Spleen (tissue), 7 donors: ENCODE measurements around the gene WNT7A.

Source experiments
- POLR2AphosphoS5 ChIP-seq, 3 donors: sonication (generic); formaldehyde crosslinking; IDR thresholded peaks; one replicate each; pipeline ENCODE4 v1.5.1; 2017; ENCODE audit warnings: antibody characterized with exemption in 3 of 3
- TF ChIP-seq, protein P1 (sequence below), 11 experiments: fragments of 200-600 bp in 7 of 11; fragments of 450-650 bp in 4 of 11; sonication (generic) in 4 of 11; IDR thresholded peaks in 8 of 11; conservative IDR thresholded peaks in 3 of 11; 1 replicate in 7 of 11; 2 replicates in 4 of 11; pipeline versions ENCODE4 v1.4.0 to v1.8.0; 2016 to 2021; ENCODE audit warnings: antibody characterized with exemption in 11 of 11, inconsistent platforms in 4 of 11, mild to moderate bottlenecking in 1 of 11
- donor health status: DM: no; HTN: no; CAD: no; lungs with moderate emphysema.
- donor health status: DM: no; HTN: no; CAD: no.
- donor health status: DM: no; HTN: no; CAD: no.

DNA sequence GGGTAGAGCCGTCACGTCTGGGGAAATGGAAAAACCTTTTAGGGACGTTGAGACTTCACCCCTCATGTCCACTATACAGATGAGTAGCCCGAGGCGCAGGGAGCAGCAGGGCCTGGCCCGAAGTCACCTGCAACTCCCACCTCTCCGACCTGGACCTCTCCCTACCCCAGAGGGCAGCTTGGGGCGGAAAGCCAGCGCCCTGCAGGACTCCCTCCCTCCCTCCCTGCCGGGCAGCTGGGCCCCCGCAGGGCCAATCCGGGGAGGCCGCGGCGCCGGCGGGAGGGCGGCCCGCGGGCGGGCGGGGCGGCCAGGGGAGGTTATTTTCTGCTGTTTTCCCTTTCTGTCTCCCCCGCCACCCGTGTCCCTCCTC lies 2.0 kb downstream of the WNT7A start:
- TF ChIP-seq, protein P1, sequence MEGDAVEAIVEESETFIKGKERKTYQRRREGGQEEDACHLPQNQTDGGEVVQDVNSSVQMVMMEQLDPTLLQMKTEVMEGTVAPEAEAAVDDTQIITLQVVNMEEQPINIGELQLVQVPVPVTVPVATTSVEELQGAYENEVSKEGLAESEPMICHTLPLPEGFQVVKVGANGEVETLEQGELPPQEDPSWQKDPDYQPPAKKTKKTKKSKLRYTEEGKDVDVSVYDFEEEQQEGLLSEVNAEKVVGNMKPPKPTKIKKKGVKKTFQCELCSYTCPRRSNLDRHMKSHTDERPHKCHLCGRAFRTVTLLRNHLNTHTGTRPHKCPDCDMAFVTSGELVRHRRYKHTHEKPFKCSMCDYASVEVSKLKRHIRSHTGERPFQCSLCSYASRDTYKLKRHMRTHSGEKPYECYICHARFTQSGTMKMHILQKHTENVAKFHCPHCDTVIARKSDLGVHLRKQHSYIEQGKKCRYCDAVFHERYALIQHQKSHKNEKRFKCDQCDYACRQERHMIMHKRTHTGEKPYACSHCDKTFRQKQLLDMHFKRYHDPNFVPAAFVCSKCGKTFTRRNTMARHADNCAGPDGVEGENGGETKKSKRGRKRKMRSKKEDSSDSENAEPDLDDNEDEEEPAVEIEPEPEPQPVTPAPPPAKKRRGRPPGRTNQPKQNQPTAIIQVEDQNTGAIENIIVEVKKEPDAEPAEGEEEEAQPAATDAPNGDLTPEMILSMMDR (IDR thresholded peaks at IDR 0.05 in 8 of 11, conservative IDR thresholded peaks at IDR 0.05 in 3 of 11): no peak
- no peak for TF ChIP-seq POLR2AphosphoS5 (IDR thresholded peaks at IDR 0.05)
